NCI-H446 treated with DMSO at 0.1 percent for 48 hours (cell line): ENCODE measurements around the gene CFAP20.
A peak's percentile ranks its signal among the peaks of the same experiment; 100 is the strongest.

Experiments
- DNase-seq: peaks from one replicate; lab custom pipeline; 2025; lab: John Stamatoyannopoulos, UW

CFAP20 gene

DNA sequence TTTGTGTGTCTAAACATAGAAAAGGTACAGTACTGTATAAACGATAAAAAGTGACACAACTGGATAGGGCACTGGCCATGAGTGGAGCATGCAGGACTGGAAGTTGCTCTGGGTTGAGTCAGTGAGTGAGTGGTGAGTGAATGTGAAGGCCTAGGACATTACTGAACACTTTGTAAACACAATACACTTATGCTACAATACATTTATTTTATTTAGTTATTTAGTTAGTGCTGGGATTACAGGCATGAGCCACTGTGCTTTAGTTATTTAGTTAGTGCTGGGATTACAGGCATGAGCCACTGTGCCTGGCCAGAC is 4.6 kb downstream of the CFAP20 start:
- DNase-seq = no peak

DNA sequence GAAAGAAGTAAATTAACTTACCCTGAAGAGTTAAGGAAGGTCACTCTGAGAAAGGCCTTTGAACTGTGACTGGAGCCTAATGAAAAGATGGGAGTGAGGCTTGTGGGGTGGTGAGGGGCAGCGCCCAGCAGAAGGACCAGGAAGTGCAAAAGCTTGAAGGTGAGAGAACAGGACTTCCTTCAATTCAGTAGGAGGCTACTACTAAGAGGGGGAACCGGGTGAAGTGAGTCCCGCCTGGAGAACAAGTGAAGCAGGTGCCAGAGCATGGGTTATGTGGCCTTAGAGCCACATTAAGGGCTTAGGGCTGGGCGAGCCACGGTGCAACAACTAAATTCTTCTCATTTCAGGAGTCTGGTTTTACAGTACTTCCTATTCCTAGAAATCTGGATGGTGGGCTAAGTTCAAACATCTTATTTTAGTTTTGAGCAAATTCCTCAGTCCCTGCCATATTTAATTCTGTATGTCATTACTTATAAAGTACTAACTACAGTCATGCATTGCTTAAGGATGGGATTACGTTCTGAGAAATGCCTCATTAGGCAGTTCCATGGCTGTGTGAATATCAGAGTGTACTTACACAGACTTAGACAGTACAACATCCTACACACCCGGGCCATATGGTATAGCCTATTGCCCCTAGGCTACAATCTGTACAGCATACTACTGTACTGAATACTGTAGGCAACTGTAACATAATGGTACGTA is 5.1 kb downstream of the CFAP20 start:
- DNase-seq = no peak

DNA sequence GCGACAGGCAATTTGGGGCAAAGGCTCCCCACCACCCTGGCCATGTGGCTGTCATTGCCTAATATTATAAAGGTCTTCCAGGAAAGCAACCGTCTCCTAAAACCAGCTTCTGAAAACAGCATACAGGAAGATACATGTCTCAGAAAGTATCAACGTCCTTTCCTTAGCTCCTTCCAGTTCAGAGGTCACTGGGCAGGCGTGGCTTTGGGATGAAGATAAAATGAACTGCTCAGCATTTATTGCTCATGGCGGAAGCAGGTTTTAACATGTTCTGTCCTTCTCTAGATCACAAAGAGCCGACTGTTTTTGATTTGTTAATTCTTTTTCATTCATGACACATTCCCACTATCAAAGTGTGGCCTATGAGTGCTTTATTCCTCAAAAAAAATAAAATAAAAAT is 8.0 kb downstream of the CFAP20 start:
- DNase-seq = no peak

DNA sequence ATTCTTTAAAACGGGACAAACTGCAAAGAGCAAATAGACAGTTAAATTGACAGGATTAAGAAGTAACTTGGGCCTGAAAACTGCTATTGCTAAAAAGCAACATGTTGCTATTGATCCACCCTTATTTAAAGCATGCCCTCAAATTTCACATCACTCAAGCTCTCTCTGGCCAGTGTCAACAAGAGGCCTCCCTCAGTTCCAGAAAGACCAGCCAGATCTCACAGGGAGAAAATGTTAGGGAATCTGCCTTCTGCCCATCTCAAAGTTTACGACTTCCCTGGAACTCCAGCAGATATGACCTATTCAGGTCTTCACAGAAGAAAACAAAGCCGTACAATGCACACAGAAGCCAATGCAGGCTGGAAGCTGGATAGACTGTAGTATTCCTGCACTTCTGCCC is 8.9 kb downstream of the CFAP20 start:
- DNase-seq = no peak

DNA sequence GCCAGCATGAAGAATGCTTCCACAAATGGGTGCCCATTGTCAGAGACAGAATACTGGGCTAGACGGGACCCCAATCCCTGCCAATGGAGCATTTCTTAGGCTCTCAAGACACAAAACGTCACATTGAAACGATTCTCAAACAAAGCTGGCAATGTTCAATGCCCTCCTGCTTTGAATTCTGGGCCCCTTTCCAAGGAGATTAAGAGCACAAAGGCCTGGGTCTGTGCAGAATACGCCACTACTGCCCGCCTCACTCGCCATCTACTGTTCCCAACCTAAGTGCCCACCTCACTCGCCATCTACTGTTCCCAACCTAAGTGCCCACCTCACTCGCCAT is 9.7 kb downstream of the CFAP20 start:
- DNase-seq = peak; percentile 9

DNA sequence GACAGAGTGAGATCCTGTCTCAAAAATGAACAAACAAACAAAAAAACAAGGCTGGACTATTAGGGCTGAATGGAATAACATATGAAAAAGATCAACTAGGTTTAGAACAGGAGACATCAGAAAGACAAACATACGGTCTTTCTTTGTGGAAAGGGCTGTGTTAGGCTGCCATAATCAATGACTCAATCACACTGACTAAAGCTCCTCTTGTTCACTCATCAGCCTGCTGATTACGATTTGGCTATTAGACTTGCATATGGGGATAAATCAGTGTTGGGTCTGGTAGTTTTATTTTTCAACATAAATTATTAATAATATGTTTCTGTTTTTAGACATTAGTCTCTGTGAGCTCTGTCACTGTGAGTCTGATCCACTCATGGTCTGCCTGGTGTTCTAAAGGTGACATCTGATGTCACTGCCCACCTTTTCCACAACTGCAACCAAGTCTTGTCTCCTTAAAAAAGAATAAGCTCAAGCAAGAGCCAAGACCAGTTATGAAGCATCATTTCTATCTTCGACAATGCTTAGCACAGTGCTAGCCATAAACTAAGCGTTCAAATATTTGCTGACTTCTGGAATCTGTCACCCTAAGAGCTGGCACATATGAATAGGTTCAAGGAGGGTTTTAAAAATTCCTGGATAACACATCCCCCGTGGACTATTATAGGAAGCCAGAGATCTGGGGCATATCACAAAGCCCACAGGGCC is 10.2 kb downstream of the CFAP20 start:
- no peak for DNase-seq

DNA sequence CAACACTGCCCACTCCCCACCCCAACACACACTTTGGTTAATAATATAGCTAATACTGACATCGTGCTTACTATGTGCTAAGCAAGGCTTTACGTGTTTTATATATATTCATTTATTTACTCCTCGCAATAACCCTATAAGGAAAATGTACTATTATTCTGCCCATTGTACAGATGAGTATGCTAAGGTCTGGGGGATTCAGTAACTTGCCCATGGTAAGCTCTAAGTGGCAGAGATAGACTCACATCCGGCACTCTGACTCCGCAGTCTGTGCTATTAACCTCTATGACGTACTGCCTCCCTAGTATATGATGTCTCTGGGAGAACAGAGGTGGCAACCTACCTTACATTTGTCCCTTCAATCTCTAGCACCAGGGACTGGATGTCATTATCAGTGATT is 12.7 kb downstream of the CFAP20 start:
- no peak for DNase-seq

DNA sequence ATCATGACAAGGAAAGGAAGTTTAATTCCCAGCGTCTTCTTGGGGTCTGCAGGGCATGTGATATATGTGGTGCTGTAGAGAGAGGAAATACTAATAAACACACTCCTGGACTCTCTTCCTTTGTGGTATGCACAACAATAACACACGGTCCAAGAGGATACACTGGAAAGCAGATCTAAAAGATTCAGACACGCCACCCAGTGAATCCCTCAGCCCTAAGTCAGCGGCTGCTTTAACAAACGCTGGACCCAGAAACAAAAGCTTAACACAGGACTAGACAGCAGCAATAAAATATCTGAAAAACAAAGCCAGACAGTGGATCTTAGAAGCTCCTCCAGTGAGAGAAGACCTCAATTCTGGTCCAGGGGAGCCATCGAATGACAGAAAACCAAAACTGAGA is 13.1 kb downstream of the CFAP20 start:
- DNase-seq = no peak

DNA sequence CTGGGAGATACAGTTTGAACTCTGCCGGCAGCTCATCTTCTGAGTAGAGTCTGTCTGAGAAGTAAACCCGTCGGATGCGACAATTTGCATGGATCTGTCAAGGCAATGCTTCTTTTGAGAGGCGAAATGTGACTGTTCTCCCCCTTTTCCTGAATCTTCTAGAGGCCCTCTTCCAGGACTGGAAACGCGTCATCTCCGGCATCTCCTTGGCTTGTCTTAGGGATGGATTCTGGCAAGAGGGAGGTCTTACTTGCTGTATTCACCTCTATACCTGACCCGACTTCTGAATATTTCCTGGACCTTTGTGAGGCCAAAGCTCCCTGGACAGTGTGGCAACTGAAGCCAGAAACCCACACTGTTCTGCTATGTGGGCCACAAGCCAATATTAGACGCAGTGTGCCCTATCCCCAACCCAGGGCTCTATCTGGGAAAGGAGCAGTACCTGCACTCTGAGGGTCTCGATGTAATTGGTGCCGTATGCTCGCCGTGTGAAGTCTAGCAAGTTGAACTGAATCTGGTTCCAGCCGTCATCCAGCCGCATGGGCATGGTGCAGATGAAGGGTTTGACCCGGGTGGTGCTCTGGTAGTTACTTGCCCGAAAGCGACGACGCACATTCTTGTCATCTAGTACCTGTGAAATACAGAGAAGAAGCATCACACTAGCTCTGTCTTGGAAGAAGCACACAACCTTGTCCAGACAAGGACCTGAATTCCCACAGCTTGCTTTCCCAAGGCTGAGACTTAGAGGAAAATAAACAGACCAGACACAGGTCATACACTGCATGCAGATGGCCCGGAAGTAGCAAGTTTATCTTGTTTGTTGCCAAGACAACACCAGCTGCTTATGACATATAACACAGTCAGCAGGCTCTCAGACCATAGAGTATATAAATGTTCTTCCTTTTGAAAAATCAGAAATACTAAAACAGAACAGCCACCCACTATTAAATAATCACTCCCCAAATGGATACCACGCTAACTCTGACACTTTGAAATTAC is 14.1 kb downstream of the CFAP20 start:
- DNase-seq = no peak

DNA sequence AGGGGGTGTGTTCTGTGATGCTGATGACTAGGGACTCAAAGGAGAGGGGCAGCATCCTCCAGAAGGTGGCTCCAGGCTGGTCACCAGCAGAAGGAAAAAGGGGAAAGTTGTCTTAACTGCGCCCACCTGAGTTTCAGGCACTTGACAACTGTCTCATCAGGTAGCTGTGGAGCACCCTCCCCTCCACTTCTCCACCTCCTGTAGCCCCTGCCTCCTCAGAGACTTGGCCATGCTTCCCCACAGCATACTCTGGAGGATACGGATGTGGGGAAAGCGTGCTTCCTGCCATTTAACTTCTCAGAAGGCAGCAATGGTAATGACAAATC is 17.9 kb downstream of the CFAP20 start:
- DNase-seq = no peak

DNA sequence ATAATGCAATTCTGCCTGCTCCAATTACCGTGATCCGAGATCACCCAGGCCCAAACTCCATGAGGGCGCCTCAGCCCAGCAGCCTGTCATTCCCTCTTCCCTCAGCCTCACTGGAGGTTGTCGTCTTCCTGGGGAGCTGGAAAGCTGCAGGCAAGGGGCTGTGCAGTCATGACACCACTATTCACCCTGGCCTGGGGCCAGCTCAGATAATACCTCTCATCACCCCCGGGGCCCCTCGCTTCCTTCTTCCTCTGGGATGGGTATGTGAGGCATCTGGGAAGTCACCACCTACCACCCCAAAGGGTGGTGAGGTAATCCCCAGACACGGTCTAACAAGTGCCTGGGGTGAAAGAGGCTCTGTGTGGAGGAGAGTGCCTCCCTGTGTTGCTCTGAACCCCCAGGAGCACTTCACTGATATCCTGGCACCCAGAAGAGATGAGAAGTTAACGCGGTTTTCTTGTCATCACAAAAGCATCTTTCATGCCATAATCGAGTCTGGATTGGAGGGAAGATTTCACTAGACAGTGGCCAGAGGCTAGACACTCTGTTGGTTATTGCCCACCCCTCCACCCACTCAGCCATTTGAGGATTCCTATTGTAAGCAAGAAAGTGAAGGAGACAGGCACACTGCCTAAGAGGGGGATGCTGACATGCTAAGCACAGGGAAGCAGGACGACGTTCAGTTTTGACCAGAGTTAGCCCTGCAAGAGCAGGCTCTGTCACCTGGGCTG is 18.4 kb downstream of the CFAP20 start:
- DNase-seq = no peak

DNA sequence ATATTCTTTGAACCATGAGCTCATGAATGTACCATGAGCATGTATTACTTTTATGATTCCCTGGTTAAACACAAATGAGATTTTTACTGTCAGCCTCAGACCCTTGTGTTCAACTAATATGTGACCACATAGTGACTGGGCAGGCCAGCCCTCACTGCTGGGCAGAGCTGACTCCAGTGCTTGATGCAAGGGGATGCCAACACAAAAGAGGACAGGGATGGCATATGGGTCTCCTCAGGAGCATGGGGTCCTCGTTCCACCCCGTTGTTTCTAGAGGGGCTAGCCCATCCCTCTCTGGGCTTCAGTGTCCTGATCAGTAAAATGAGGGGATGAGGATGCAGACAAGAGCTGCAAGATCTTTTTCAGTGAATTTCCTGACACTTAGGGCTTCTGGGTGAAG is 19.3 kb downstream of the CFAP20 start:
- no peak for DNase-seq

DNA sequence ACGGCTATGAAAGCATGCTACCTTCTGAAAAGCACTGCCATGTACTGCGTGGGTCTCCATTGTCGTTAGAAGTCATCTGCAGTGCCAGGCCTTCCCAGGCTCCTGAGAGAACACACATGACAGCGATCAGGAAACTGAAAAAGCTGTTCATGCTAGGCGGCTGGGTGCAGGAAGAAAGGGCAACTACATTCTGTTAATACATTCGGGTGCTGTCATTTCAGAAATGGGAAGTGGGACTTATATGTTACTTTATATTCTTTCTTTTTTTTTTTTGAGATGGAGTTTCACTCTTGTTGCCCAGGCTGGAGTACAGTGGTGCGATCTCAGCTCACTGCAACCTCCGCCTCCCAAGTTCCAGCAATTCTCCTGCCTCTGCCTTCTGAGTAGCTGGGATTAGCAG is 19.9 kb downstream of the CFAP20 start:
- no peak for DNase-seq

DNA sequence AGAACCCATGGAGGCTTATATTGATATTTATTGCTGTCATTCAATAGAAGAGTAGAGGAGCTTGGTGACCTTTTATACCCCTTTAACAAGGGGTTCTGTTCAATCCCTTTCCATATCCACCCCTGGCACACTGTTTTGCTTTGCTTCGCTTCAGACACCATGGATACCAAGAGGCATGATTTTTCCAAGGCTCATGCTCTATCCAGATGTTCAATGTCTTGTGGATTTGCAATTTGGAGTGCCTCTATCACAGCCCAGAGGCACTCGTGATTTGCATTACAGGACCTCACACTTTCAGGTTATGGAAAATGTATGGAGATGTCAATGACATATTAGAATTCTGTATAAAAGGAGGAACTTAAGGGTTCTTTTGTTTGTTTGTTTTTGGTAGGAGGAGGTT is 21.5 kb downstream of the CFAP20 start:
- DNase-seq = no peak

DNA sequence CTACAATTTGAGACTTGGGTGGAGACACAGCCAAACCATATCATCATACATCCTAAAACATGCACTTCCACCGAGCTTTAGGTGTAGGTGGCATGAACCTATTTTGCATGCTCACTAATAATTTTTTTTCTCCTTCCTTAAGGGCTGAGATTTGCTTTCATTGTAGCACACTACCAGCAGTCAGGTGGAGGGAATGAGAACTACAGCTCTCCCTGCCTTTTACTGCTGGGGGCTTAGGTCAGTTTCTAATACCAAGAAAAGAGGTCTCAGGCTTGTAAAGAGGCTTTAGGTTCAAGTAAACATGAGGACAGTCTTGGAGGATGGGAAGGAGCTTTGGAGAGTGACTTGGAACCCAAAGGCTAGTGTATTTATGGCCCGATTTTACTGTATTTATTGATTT is 22.0 kb downstream of the CFAP20 start:
- no peak for DNase-seq

DNA sequence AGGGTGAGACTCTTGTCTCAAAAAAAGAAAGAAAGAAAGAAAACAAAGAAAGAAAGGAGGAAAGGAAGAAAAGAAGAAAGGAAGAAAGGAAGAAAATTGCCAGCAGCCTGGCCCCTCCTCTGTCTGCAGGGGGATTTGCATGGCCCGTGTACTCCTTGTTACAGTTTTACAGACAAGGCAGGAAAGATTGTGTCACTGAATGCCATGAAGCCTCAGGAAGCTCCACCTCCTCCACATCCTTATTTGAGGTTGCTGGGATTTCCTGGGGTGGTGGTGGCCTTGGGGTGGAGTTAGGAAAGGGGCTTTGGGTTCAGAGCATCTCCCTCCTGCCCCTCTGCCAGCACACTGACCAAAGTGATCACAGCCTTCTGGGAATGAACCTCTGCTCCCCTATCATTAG is 23.6 kb downstream of the CFAP20 start:
- no peak for DNase-seq

DNA sequence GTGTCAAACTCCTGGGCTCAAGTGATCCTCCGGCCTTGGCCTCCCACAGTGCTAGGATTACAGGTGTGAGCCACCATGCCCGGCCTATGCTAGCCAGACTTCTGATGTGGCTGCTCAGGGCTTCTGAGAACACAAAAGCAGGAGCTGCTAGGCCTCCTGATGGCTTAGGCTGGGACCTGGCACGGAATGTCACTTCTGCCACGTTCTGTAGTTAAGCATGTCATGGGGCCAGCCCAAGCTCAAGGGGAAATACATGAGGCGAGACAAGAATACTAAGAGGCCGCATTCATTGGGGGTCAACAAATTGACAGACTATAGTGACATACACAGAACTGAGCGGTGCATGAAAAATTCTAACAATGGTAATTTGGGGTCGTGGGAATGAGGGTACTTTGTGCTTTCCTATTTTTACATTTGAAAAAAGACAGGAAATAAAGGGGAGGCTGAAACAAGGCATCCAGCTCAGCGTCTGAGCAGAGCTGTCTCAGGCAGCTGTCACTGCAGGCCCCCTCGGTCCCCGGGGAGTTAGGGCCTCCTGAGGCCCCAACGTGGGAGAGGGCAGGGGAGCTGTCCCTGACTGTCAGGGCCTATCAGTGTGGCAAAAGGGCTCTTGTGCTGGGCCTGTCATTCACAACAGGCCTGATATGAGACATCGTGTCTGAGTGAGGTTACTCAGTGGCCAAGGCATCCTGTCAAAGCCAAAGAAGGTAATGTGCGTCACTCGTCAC is 26.4 kb downstream of the CFAP20 start:
- DNase-seq = no peak

DNA sequence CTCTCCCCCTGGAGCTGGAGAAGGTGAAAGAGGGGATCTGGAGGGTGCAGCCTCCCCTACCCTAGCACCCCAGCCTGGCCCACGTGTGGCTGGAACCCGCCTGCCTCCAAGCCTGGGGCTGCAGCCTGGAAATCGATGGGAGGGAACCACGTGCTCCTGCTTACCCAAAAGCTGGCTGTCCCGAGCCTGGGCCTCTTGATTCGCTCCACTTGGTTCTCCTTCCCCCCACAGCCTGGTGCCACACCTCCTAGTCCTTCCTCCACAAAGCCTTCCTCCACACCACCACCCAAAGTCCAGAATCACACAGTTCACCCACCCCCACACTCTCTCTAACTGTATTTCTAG is 29.3 kb downstream of the CFAP20 start:
- no peak for DNase-seq

DNA sequence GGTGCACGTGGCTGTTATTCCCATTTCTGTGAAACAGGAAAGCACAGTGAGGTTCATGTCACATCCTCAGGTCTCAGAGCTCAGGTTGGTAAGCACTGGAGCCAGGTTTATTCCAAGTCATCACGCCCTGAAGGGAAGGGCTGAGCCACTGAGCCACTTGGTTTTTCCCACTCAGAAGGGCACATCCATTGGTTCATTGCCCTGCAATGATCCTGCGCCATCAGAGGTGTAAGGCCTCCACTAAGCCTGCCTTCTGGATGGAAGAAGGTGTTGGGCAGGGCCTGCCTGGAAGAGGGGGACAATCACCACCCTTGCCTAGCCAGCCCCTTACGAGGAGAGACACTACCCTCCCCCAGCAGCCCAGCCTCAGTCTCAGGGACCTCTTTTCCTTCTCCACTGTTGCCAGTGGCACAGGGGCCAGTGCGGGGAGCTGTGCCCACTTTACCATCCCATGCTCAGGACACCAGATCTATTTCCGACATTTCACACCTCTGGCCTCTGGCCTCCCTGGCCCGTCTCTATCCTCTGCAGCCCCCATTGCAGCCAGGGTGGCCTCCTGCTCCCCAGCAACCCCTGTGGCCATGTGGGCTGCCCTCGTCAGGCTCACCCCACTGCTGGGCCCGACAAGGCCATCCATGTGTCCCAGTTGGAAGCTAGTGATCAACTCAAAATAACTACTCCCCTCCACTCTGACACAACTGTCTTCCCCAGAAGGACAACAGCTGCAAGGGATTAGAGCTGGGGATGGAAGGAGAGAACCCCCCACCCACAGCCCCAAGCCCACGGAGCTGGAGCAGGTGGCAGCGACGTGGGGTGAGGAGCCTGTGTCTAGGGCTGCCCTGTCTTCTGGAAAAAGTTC is 29.9 kb downstream of the CFAP20 start:
- no peak for DNase-seq

DNA sequence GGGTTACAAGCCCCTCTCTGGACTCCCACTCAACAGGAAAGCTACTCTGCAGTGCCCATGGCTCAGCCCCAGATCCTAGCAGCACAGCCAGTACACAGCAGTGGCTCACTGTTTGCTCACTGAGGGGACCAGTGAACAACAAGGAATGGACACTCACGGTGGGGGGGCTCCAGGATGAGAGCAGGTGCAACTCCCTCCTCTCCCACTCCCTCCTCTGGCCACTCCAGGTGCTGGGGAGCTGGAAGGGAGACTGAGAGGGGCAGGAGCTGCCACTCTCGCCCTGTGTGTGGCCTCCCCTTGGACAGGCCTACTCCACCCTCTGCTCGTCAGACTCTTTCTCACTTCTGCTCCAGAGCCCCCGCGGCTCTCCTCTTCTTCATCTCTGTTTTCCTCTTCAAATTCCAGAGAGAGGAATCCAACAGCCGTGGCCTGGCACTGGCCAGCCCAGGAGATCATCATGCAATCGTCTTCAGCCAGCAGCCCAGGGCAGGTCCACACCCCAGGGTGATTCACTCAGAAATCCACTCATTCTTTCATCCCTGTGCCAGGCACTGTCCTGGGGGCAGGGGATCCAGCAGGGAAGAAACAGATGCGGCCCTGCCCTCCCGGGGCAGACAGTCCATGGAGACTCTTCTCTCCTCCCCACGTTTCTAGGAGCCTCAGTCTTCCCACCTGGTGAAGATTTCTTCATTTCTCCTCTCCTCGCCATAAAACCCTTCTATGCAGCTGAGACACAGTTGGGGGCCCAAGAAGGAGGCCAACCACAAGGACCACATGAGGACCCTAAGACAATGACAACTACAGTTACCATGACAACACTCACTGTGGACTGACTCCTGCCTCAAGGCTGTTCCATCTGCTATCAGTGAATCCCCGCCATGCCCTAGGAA is 30.7 kb downstream of the CFAP20 start:
- DNase-seq = no peak
